ENCODE results near the gene LRRC41. TPM values are rescaled to one million over a fixed set of nuclear protein-coding genes. Genes with fewer than 3 reads are reported as not detected.

Gene LRRC41
- polyA plus RNA-seq, 3 donors: 22.9 to 50.9 (median 47.4) TPM

GRCh38 chr1:46335081-46335480 is 31.7 kb upstream of the LRRC41 start:
- H4K20me1 ChIP-seq (ENCODE audit: insufficient read depth, low read length): no peaks in the 10 kb centered on the region
- H3K36me3 ChIP-seq (replicated peaks in 1 of 2; ENCODE audit: control insufficient read depth in 1 of 2, insufficient read depth in 2 of 2, low read length in 2 of 2): no peaks in the 10 kb centered on the region
- Mint-ChIP-seq H3K4me3 (no peak overlapping the region), H3K9me3 (peaks cover 0 to 2% (median 0%) of the 10 kb centered on the region in 7 donors), H3K36me3 (no peaks in the 10 kb centered on the region), H3K4me1 (peaks cover 8% of the 10 kb centered on the region), H3K27ac (no peak overlapping the region), H3K27me3 (ENCODE audit: low read depth in 3 of 3) (peaks cover 0 to 3% (median 1%) of the 10 kb centered on the region in 3 donors)
- peaks cover 9 to 16% of the 10 kb centered on the region in 2 donors for H3K4me1 ChIP-seq (ENCODE audit: control insufficient read depth in 1 of 2, insufficient read depth in 2 of 2, low read length in 2 of 2)
- no peak overlapping the region for H2AFZ ChIP-seq (ENCODE audit: insufficient read depth, low read depth, low read length, poor library complexity, severe bottlenecking)
- H3K79me2 ChIP-seq (ENCODE audit: insufficient read depth, low read length): no peaks in the 10 kb centered on the region
- no peaks in the 10 kb centered on the region for H3K9me3 ChIP-seq (replicated peaks in 1 of 2; ENCODE audit: control insufficient read depth in 1 of 2, insufficient read depth in 1 of 2, low read length in 2 of 2)
- no peak overlapping the region for H3K27ac ChIP-seq (ENCODE audit: low read depth in 1 of 2, low read length in 2 of 2)
- no CpG with 5 or more reads among the region's 3 CpGs for WGBS (ENCODE audit: insufficient coverage)
- H3K9ac ChIP-seq (ENCODE audit: insufficient read depth, low read length, poor library complexity, severe bottlenecking): no peak overlapping the region
- no peaks in the 10 kb centered on the region for H3K27me3 ChIP-seq (ENCODE audit: control insufficient read depth in 2 of 2, insufficient read depth in 2 of 2, low read length in 2 of 2)
- intact Hi-C loops (cut with micrococcal nuclease): loop anchor here in 1 of 2 donors (10.0 kb wide), 1 partner anchor 190 kb away; no protein-coding TSS in a partner anchor
- no peak overlapping the region for H3K4me3 ChIP-seq (replicated peaks in 1 of 3; ENCODE audit: low read depth in 2 of 3, low read length in 3 of 3)
- no peak for TF ChIP-seq CTCF (IDR thresholded peaks at IDR 0.05)
- DNase-seq: no peak
- no peak overlapping the region for H3K4me2 ChIP-seq (replicated peaks; ENCODE audit: extremely low read depth, low read length, poor library complexity, severe bottlenecking)

- no peaks in the 10 kb centered on the region for H3K36me3 Mint-ChIP-seq
- H3K36me3 ChIP-seq (replicated peaks in 1 of 2; ENCODE audit: control insufficient read depth in 1 of 2, insufficient read depth in 2 of 2, low read length in 2 of 2): no peaks in the 10 kb centered on the region
- no peak overlapping the region for H3K4me3 Mint-ChIP-seq
These were observed 30.6 kb upstream of the LRRC41 start for GRCh38 chr1:46334030-46334384.

More at GRCh38 chr1:46334030-46334384, 30.6 kb upstream of the LRRC41 start:
- no peaks in the 10 kb centered on the region for H4K20me1 ChIP-seq (ENCODE audit: insufficient read depth, low read length)
- H3K9me3 ChIP-seq (replicated peaks in 1 of 2; ENCODE audit: control insufficient read depth in 1 of 2, insufficient read depth in 1 of 2, low read length in 2 of 2): no peaks in the 10 kb centered on the region
- H3K4me2 ChIP-seq (replicated peaks; ENCODE audit: extremely low read depth, low read length, poor library complexity, severe bottlenecking): no peak overlapping the region
- no peak overlapping the region for H3K4me3 ChIP-seq (replicated peaks in 1 of 3; ENCODE audit: low read depth in 2 of 3, low read length in 3 of 3)
- no peak overlapping the region for H3K9ac ChIP-seq (ENCODE audit: insufficient read depth, low read length, poor library complexity, severe bottlenecking)
- peaks cover 2 to 8% of the 10 kb centered on the region in 2 donors for H3K4me1 ChIP-seq (ENCODE audit: control insufficient read depth in 1 of 2, insufficient read depth in 2 of 2, low read length in 2 of 2)
- no peak overlapping the region for H3K27ac ChIP-seq (ENCODE audit: low read depth in 1 of 2, low read length in 2 of 2)
- 90% methylated on average over 2 of the region's 2 CpGs for WGBS (ENCODE audit: insufficient coverage)
- no peak for TF ChIP-seq CTCF (IDR thresholded peaks at IDR 0.05)
- H2AFZ ChIP-seq (ENCODE audit: insufficient read depth, low read depth, low read length, poor library complexity, severe bottlenecking): no peak overlapping the region
- H3K27me3 ChIP-seq (ENCODE audit: control insufficient read depth in 2 of 2, insufficient read depth in 2 of 2, low read length in 2 of 2): no peaks in the 10 kb centered on the region
- H3K79me2 ChIP-seq (ENCODE audit: insufficient read depth, low read length): no peaks in the 10 kb centered on the region
- Mint-ChIP-seq H3K27me3 (ENCODE audit: low read depth in 3 of 3) (peaks cover 0 to 3% (median 0%) of the 10 kb centered on the region in 3 donors), H3K27ac (no peak overlapping the region), H3K9me3 (peaks cover 0 to 2% (median 0%) of the 10 kb centered on the region in 7 donors), H3K4me1 (peaks cover 4% of the 10 kb centered on the region)
- intact Hi-C loops (cut with micrococcal nuclease): loop anchor here (5.0 to 10.0 kb wide), 2 partner anchors 191 to 193 kb away; no protein-coding TSS in a partner anchor
- no peak for DNase-seq
